HepG2 (cell line): Measurements from ENCODE around the gene PRSS53. TPM values are rescaled to one million over a fixed set of nuclear protein-coding genes. Genes with fewer than 3 reads are reported as not detected.

Source experiments
- ATF5 ChIP-seq: sonication (generic); formaldehyde crosslinking; IDR thresholded peaks from 2 replicates; pipeline ENCODE4 v1.4.0; 2020; ENCODE audit warnings: mild to moderate bottlenecking, low read depth, missing genetic modification reagents
- ATF7 ChIP-seq, 2 experiments: fragments of 450-650 bp in 1 of 2; sonication (generic) in 1 of 2; formaldehyde crosslinking in 1 of 2; IDR thresholded peaks; 2 replicates each; pipeline versions ENCODE4 v1.4.0 to v1.6.1; 2016 to 2020; ENCODE audit warnings: antibody characterized with exemption in 1 of 2, mild to moderate bottlenecking in 1 of 2, missing genetic modification reagents in 1 of 2
- E2F5 ChIP-seq: sonication (generic); formaldehyde crosslinking; conservative IDR thresholded peaks from 2 replicates; pipeline ENCODE4 v1.4.0; 2020; ENCODE audit warnings: missing genetic modification reagents
- GMEB2 ChIP-seq: IDR thresholded peaks from 2 replicates; pipeline ENCODE4 v1.6.1; 2016; ENCODE audit warnings: missing biosample characterization, missing genetic modification reagents, low read depth
- IKZF1 ChIP-seq: fragments of 450-650 bp; IDR thresholded peaks from 2 replicates; pipeline ENCODE4 v1.7.1; 2016
- JUN ChIP-seq: sonication (generic); formaldehyde crosslinking; IDR thresholded peaks from 2 replicates; pipeline ENCODE4 v1.4.0; 2020; ENCODE audit warnings: mild to moderate bottlenecking, missing genetic modification reagents
- MXD3 ChIP-seq: IDR thresholded peaks from 2 replicates; pipeline ENCODE4 v1.6.1; 2016; ENCODE audit warnings: mild to moderate bottlenecking, missing biosample characterization, missing genetic modification reagents
- NAIF1 ChIP-seq: sonication (generic); formaldehyde crosslinking; IDR thresholded peaks from 2 replicates; pipeline ENCODE4 v1.5.0; 2020; ENCODE audit warnings: mild to moderate bottlenecking, missing genetic modification reagents, borderline replicate concordance
- PBX2 ChIP-seq: IDR thresholded peaks from 2 replicates; pipeline ENCODE4 v1.6.1; 2016; ENCODE audit warnings: control low read depth
- RARA ChIP-seq: IDR thresholded peaks from 2 replicates; pipeline ENCODE4 v1.6.1; 2016; ENCODE audit warnings: missing genetic modification reagents, missing compliant biosample characterization
- RXRA ChIP-seq: sonication (generic); formaldehyde crosslinking; IDR thresholded peaks from 2 replicates; pipeline ENCODE4 v1.5.1; 2020; ENCODE audit warnings: missing genetic modification reagents
- SMARCE1 ChIP-seq: fragments of 450-650 bp; IDR thresholded peaks from 2 replicates; pipeline ENCODE4 v1.6.1; 2017; ENCODE audit warnings: borderline replicate concordance
- ZNF235 ChIP-seq: sonication (generic); formaldehyde crosslinking; IDR thresholded peaks from 2 replicates; pipeline ENCODE4 v1.8.1; 2023; ENCODE audit warnings: mild to moderate bottlenecking, missing genetic modification reagents, borderline replicate concordance
- ZNF407 ChIP-seq: sonication (generic); formaldehyde crosslinking; IDR thresholded peaks from one replicate; pipeline ENCODE4 v1.5.1; 2020; ENCODE audit warnings: mild to moderate bottlenecking, missing genetic modification reagents; ENCODE audit errors: not compliant biosample characterization
- ZNF441 ChIP-seq: sonication (generic); formaldehyde crosslinking; IDR thresholded peaks from 2 replicates; pipeline ENCODE4 v1.7.0; 2021; ENCODE audit warnings: missing genetic modification reagents, borderline replicate concordance
- ZNF75D ChIP-seq: sonication (generic); formaldehyde crosslinking; IDR thresholded peaks from 2 replicates; pipeline ENCODE4 v1.8.1; 2023; ENCODE audit warnings: missing genetic modification reagents, mild to moderate bottlenecking, borderline replicate concordance
- polyA plus RNA-seq, 8 experiments: library from polyadenylated mRNA; depleted of rRNA in 3 of 8; stranded (reverse) in 7 of 8; unstranded in 1 of 8; fragments of >200 nt; fragmentation: Illumina TruSeq in 4 of 8; extraction: Trizol in 4 of 8; gene quantifications; 2 replicates each; pipeline versions ENCODE4 v1.2.1 to v1.2.3, GENCODE V29; 2011 to 2016; ENCODE audit warnings: low read depth in 4 of 8, missing spikeins in 1 of 8, mixed read lengths in 1 of 8; ENCODE audit not compliant: insufficient read depth in 1 of 8
- total RNA-seq, 5 experiments: library from RNA; depleted of rRNA; stranded (reverse); fragments of >200 nt; fragmentation: Illumina TruSeq; extraction: Trizol; gene quantifications; 2 replicates each; pipeline ENCODE4 v1.2.3, GENCODE V29; 2016; ENCODE audit warnings: low read depth in 1 of 5

The PRSS53 gene
- total and polyA plus RNA-seq, 2 of the 13 experiments (the other 11 are each of a cell fraction or from before 2014, with no cell fraction given): 2.2 to 7.4 TPM

- TF ChIP-seq ZNF441 (no peak; the same call in 1 of the 2 replicates), ZNF407 (no peak), PBX2 (CRISPR knock-in tag) (no peak), GMEB2 (CRISPR knock-in tag) (peak; percentile 75), RXRA (CRISPR knock-in tag) (peak; percentile 67), IKZF1 (no peak), ZNF75D (CRISPR knock-in tag) (no peak), NAIF1 (CRISPR knock-in tag) (peak; percentile 98), SMARCE1 (no peak), RARA (peak; percentile 21; the same call in 1 of the 2 replicates), MXD3 (CRISPR knock-in tag) (peak; percentile 45; the same call in 1 of the 2 replicates), ZNF235 (CRISPR knock-in tag) (peak; percentile 95; the same call in 1 of the 2 replicates), JUN (CRISPR knock-in tag) (no peak), ATF5 (CRISPR knock-in tag) (no peak), ATF7 (IDR thresholded peaks at IDR 0.05) (no peak), ATF7 (CRISPR knock-in tag; IDR thresholded peaks at IDR 0.05) (peak; percentile 62; the same call in 1 of the 2 replicates), E2F5 (0 out of 2 replicates have a peak, but pooled peaks have one; percentile 21)
These were observed 5.8 kb upstream of the PRSS53 start, which contains the start of gene VKORC1 (continued) for GRCh38 chr16:31094424-31095120.
